MCF 10A (cell line): ENCODE data around the gene ZFAND3. TPM values are rescaled to one million over a fixed set of nuclear protein-coding genes. Genes with fewer than 3 reads are reported as not detected.

Experiments
- BruUV-seq: library from RNA; stranded (reverse); fragments of 400-500 nt; replicated peaks from 2 replicates; lab custom pipeline; 2021; lab: Mats Ljungman, UMichigan
- CTCF ChIA-PET: fragments of 300-600 bp; sonication (Branson Sonifier 250); formaldehyde crosslinking; extraction: SDS; loops from one replicate; lab custom pipeline; 2021; ENCODE audit warnings: antibody characterized with exemption, inconsistent platforms; lab: Yijun Ruan, JAX
- POLR2A ChIA-PET: fragments of 300-600, 350-650 bp; sonication (Branson Sonifier 250); formaldehyde crosslinking; extraction: SDS; loops from one replicate; lab custom pipeline; 2020; ENCODE audit warnings: antibody characterized with exemption, inconsistent platforms; lab: Yijun Ruan, JAX
- DNase-seq: peaks from one replicate; pipeline ENCODE4 v3.0.0-alpha.2; 2018; ENCODE audit not compliant: unreplicated experiment
- H3K27ac Mint-ChIP-seq: one replicate; pipeline ENCODE4 v1.8.0; 2022; ENCODE audit warnings: mild to moderate bottlenecking, low read depth, mixed read lengths; ENCODE audit not compliant: unreplicated experiment
- H3K27me3 Mint-ChIP-seq: one replicate; pipeline ENCODE4 v1.8.0; 2022; ENCODE audit warnings: mixed read lengths; ENCODE audit not compliant: insufficient read depth, unreplicated experiment
- H3K36me3 Mint-ChIP-seq: one replicate; pipeline ENCODE4 v1.8.0; 2022; ENCODE audit warnings: mild to moderate bottlenecking, moderate library complexity, mixed read lengths; ENCODE audit not compliant: insufficient read depth, unreplicated experiment
- H3K4me1 Mint-ChIP-seq: one replicate; pipeline ENCODE4 v1.8.0; 2022; ENCODE audit warnings: mixed read lengths; ENCODE audit not compliant: insufficient read depth, unreplicated experiment
- H3K4me3 Mint-ChIP-seq: one replicate; pipeline ENCODE4 v1.8.0; 2022; ENCODE audit warnings: mild to moderate bottlenecking, moderate library complexity, mixed read lengths; ENCODE audit not compliant: unreplicated experiment
- H3K9me3 Mint-ChIP-seq: one replicate; pipeline ENCODE4 v1.8.0; 2022; ENCODE audit warnings: mixed read lengths; ENCODE audit not compliant: unreplicated experiment
- intact Hi-C: fragments of 100-400 bp; cut with micrococcal nuclease; formaldehyde crosslinking; loops from 2 replicates; pipeline ENCODE4 v1.14.1; 2022
- total RNA-seq: library from RNA; stranded (reverse); gene quantifications from 2 replicates; pipeline ENCODE4 v1.2.3, GENCODE V29; 2022
- TF ChIP-seq, protein P1 (sequence below): fragments of 200-600 bp; IDR thresholded peaks from one replicate; pipeline ENCODE4 v1.8.0; 2022; ENCODE audit warnings: antibody characterized with exemption, mild to moderate bottlenecking; ENCODE audit not compliant: unreplicated experiment

ZFAND3 gene
- total RNA-seq, 1 experiment from 2014 or later, result 100 TPM

DNA sequence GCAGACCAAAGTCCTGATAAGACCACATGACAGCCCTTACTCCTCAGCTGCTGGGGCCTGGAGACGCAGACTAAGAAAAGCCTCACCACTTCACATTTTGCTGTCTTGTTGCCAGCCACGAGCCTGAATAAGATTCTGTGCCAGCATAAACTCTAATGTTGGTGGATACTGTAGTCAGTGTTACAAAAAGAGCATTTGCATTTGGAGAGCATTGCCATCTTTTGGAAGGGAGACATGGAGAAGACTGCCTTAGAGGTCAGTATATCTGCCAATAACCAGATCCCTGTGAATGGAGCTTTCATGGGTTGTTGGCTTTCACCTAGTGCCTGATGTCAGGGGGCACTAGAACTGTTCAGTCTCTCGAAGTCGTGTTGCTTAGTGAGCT lies 315.2 kb downstream of the ZFAND3 start:
- no peak for DNase-seq
- TF ChIP-seq, protein P1, sequence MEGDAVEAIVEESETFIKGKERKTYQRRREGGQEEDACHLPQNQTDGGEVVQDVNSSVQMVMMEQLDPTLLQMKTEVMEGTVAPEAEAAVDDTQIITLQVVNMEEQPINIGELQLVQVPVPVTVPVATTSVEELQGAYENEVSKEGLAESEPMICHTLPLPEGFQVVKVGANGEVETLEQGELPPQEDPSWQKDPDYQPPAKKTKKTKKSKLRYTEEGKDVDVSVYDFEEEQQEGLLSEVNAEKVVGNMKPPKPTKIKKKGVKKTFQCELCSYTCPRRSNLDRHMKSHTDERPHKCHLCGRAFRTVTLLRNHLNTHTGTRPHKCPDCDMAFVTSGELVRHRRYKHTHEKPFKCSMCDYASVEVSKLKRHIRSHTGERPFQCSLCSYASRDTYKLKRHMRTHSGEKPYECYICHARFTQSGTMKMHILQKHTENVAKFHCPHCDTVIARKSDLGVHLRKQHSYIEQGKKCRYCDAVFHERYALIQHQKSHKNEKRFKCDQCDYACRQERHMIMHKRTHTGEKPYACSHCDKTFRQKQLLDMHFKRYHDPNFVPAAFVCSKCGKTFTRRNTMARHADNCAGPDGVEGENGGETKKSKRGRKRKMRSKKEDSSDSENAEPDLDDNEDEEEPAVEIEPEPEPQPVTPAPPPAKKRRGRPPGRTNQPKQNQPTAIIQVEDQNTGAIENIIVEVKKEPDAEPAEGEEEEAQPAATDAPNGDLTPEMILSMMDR, result no peak
- H3K9me3 Mint-ChIP-seq, result no peaks in the 10 kb centered on the region
- H3K4me1 Mint-ChIP-seq, result peaks cover 15% of the 10 kb centered on the region
- no peak overlapping the region for H3K4me3 Mint-ChIP-seq
- peaks cover 12% of the 10 kb centered on the region for H3K36me3 Mint-ChIP-seq
- intact Hi-C loops, result no loop called here
- no peak overlapping the region for H3K27ac Mint-ChIP-seq
- POLR2A ChIA-PET, result interaction anchor here (0.6 to 0.7 kb wide), 3 partner anchors 68 to 1866 kb away, joined by 3 read pairs; no protein-coding TSS in a partner anchor
- no TSS peak for BruUV-seq
- no peaks in the 10 kb centered on the region for H3K27me3 Mint-ChIP-seq
- CTCF ChIA-PET, result no interaction called here

DNA sequence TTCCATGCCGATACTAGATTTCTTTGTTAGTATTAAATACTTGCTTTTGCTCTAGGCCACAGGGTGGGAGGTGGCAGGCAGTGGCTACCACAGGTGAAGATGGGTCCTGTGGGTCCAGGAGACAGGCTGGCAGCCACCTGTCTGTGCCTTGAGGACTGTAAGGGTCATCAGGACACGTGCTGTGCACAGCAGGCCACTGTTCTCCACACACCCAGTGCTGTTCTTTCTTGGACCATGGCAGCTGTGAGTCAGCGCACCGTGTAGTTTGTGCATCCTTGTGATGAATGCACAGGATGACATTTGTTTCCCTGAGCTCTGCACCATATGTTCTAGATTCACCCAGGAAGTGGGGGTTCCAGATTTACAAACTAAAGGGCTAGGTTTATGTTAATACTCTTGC lies 317.0 kb downstream of the ZFAND3 start:
- Mint-ChIP-seq H3K4me1 (peaks cover 6% of the 10 kb centered on the region), H3K27me3 (no peaks in the 10 kb centered on the region), H3K27ac (no peak overlapping the region), H3K9me3 (no peaks in the 10 kb centered on the region), H3K36me3 (peaks cover 7% of the 10 kb centered on the region), H3K4me3 (no peak overlapping the region)
- DNase-seq, result no peak
- ChIA-PET CTCF (no interaction called here), POLR2A (no interaction called here)
- TF ChIP-seq, protein P1, result no peak
- intact Hi-C loops, result no loop called here
- no TSS peak for BruUV-seq

DNA sequence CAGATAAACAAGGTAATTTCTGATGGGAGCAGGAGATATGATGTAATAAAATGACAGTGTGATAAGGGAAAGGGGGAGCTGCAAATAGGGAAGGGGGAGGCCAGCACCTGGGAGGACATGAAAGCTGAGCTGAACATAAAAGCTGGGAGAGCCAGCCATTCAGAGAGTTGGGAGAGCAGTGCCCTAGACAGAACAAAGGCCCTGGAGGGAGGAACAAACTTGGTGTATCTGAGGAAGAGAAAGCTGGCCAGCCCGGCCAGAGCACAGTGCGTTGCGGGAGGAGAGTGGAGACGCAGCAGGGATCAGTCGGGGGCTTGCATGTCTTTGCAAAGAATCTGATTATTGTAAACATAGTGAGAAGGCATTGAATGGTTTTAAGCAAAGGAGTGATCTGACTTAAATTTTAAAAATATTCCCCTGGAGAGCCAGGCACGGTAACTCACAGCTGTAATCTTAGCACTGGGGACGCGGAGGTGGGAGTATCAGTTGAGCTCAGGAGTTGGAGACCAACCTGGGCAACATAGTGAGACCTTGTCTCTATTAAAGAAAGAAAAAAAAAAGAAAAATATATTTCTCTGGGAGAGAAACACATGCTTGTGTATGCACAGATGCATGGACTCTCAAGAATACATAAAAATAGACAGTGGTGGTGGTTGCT lies 318.2 kb downstream of the ZFAND3 start:
- Mint-ChIP-seq H3K36me3 (peaks cover 7% of the 10 kb centered on the region), H3K4me1 (no peaks in the 10 kb centered on the region), H3K9me3 (no peaks in the 10 kb centered on the region), H3K27me3 (no peaks in the 10 kb centered on the region), H3K27ac (no peak overlapping the region), H3K4me3 (no peak overlapping the region)
- BruUV-seq, result no TSS peak
- ChIA-PET POLR2A (no interaction called here), CTCF (no interaction called here)
- intact Hi-C loops, result no loop called here
- TF ChIP-seq, protein P1, result no peak
- no peak for DNase-seq

DNA sequence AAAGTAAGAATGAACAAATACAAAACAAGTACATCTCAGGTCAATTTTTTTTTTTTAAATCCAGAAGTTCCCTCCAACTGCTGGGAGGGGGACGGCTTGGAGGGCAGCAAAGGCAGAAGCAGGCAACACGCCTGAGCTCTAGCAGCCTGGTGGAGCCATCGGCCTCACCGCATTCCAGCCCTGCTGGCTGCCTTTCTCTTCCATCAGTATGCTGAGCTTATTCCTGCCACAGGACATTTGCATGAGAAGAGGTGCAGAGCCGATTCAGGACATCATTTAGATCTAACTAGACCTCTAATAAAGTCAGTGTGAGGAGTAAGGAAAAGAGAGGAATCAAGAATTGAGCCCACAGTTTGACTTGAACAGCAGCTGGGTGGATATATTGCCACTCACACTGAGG lies 318.8 kb downstream of the ZFAND3 start:
- no peak overlapping the region for H3K27ac Mint-ChIP-seq
- CTCF ChIA-PET, result no interaction called here
- BruUV-seq, result no TSS peak
- POLR2A ChIA-PET, result no interaction called here
- H3K9me3 Mint-ChIP-seq, result no peaks in the 10 kb centered on the region
- no peaks in the 10 kb centered on the region for H3K27me3 Mint-ChIP-seq
- intact Hi-C loops, result no loop called here
- H3K4me1 Mint-ChIP-seq, result no peaks in the 10 kb centered on the region
- no peak for DNase-seq
- TF ChIP-seq, protein P1, result no peak
- H3K4me3 Mint-ChIP-seq, result no peak overlapping the region
- peaks cover 7% of the 10 kb centered on the region for H3K36me3 Mint-ChIP-seq
